Endothelial cell (in vitro differentiated cells): ENCODE data around the gene EMC9. TPM values are rescaled to one million over a fixed set of nuclear protein-coding genes. Genes with fewer than 3 reads are reported as not detected.

ENCODE experiments used
- DNase-seq: peaks from one replicate; pipeline ENCODE4 v3.0.0; 2021; ENCODE audit warnings: low spot score
- H3K27ac Mint-ChIP-seq: one replicate; pipeline ENCODE4 v1.8.0; 2021; ENCODE audit warnings: mixed read lengths, inconsistent platforms; ENCODE audit not compliant: unreplicated experiment
- H3K27me3 Mint-ChIP-seq: one replicate; pipeline ENCODE4 v1.8.0; 2021; ENCODE audit warnings: mild to moderate bottlenecking, moderate library complexity, mixed read lengths, inconsistent platforms; ENCODE audit not compliant: unreplicated experiment
- H3K36me3 Mint-ChIP-seq: one replicate; pipeline ENCODE4 v1.8.0; 2021; ENCODE audit warnings: mild to moderate bottlenecking, low read depth, mixed read lengths, inconsistent platforms; ENCODE audit not compliant: unreplicated experiment
- H3K4me1 Mint-ChIP-seq: one replicate; pipeline ENCODE4 v1.8.0; 2021; ENCODE audit warnings: mild to moderate bottlenecking, mixed read lengths, inconsistent platforms; ENCODE audit not compliant: unreplicated experiment
- H3K4me3 Mint-ChIP-seq: one replicate; pipeline ENCODE4 v1.8.0; 2021; ENCODE audit warnings: mild to moderate bottlenecking, mixed read lengths, inconsistent platforms; ENCODE audit not compliant: unreplicated experiment
- H3K9me3 Mint-ChIP-seq: one replicate; pipeline ENCODE4 v1.8.0; 2021; ENCODE audit warnings: mixed read lengths, inconsistent platforms; ENCODE audit not compliant: unreplicated experiment
- total RNA-seq: library from RNA; stranded (reverse); fragmentation: NEBNext Ultra II Directional; extraction: Animal tissue kit (Norgen Biotek cat#: 25700); gene quantifications from one replicate; pipeline ENCODE4 v1.2.1, GENCODE V29; 2021; ENCODE audit not compliant: unreplicated experiment
- TF ChIP-seq, protein P1 (sequence below): fragments of 200-600 bp; sonication (generic); IDR thresholded peaks from one replicate; pipeline ENCODE4 v1.5.0; 2021; ENCODE audit warnings: antibody characterized with exemption; ENCODE audit not compliant: unreplicated experiment

EMC9 gene
- total RNA-seq, 1 donor from 2014 or later = 16.7 TPM

DNA sequence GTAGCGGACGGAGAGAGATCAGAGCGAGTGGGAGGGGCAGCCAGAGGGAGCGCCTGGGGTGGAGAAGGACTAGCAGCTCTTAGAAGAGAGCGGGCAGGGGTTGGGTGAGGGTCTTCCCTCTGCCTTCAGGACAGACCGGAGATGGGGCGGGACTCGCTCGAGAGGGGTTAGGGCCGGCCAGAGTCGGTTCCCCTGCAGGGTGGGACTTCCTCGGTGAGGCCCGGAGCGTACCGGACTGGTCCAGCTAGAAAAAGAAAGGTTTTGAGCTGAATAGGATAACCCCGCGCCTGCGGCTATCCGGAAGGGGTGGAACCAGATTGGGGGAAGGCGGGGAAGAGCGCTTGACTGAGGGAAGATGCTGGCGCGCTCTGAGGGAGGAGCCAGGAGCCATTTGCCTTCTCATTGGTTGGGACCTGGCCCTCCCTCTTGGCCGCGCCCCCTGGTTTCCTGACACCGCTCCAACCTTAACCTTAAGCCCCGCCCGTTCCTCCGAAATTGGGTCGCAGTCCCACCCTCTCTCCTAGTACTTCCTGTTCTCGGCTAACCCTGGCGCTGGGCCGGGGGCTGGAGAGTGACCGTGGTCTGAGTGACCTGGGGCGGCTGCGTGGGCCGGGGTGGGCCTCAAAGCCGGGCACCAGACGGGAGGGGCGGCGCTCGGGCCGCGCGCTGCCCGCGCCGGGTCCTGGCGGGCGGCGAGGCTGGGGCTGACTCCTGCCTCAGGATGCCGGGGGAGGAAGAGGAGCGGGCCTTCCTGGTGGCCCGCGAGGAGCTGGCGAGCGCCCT is 5.8 kb upstream of the EMC9 start, which contains the start of gene RNF31:
Gene RNF31 (plus strand): TSS at position 521 of the 783 bp plus-strand sequence. CDS start 201 bp downstream, at position 722.
- Mint-ChIP-seq H3K27ac (peak within 1 kb of the TSS; percentile 89), H3K9me3 (no peaks in the 10 kb centered on the region), H3K4me1 (peaks cover 27% of the 10 kb centered on the region), H3K27me3 (peaks cover 17% of the 10 kb centered on the region), H3K4me3 (peak within 1 kb of the TSS; percentile 96), H3K36me3 (peaks cover 39% of the 10 kb centered on the region)
- TF ChIP-seq, protein P1, sequence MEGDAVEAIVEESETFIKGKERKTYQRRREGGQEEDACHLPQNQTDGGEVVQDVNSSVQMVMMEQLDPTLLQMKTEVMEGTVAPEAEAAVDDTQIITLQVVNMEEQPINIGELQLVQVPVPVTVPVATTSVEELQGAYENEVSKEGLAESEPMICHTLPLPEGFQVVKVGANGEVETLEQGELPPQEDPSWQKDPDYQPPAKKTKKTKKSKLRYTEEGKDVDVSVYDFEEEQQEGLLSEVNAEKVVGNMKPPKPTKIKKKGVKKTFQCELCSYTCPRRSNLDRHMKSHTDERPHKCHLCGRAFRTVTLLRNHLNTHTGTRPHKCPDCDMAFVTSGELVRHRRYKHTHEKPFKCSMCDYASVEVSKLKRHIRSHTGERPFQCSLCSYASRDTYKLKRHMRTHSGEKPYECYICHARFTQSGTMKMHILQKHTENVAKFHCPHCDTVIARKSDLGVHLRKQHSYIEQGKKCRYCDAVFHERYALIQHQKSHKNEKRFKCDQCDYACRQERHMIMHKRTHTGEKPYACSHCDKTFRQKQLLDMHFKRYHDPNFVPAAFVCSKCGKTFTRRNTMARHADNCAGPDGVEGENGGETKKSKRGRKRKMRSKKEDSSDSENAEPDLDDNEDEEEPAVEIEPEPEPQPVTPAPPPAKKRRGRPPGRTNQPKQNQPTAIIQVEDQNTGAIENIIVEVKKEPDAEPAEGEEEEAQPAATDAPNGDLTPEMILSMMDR = no peak
- peak; percentile 90 for DNase-seq

DNA sequence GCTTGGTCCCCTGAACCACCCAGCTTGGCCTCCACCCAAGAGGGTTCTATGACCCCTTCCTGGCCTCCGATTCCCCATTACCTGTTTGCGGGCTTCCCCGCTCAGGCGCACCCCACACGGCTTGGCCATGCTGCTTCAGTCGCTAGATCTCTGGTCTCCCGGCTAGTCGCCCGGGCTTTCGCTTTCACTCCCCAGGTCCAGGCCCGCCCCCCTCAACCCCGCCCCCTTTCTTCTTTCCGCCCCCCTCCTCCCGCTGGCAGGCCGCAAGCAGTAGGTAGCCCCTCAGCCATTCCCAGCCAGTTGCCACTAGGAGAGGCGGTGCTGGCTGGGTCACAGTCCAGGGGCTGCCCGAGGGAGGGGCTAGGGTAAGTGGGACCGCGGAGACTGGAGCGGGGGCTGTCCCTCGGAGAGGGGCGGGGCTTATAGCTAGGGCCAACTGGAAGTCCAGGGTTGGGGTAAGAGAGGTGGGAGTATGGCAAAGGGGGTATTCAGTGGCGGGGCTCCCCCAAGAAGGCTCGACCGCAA is 5.1 kb upstream of the EMC9 start, which contains the start of gene PSME2:
Gene PSME2 (minus strand): TSS at position 158 of the 525 bp plus-strand sequence. CDS start 29 bp downstream, at position 129.
- Mint-ChIP-seq H3K4me3 (peak within 1 kb of the TSS; percentile 96), H3K27ac (peak within 1 kb of the TSS; percentile 84), H3K9me3 (no peaks in the 10 kb centered on the region), H3K27me3 (peaks cover 17% of the 10 kb centered on the region), H3K36me3 (peaks cover 34% of the 10 kb centered on the region), H3K4me1 (peaks cover 27% of the 10 kb centered on the region)
- DNase-seq = peak; percentile 96
- TF ChIP-seq, protein P1 = no peak

DNA sequence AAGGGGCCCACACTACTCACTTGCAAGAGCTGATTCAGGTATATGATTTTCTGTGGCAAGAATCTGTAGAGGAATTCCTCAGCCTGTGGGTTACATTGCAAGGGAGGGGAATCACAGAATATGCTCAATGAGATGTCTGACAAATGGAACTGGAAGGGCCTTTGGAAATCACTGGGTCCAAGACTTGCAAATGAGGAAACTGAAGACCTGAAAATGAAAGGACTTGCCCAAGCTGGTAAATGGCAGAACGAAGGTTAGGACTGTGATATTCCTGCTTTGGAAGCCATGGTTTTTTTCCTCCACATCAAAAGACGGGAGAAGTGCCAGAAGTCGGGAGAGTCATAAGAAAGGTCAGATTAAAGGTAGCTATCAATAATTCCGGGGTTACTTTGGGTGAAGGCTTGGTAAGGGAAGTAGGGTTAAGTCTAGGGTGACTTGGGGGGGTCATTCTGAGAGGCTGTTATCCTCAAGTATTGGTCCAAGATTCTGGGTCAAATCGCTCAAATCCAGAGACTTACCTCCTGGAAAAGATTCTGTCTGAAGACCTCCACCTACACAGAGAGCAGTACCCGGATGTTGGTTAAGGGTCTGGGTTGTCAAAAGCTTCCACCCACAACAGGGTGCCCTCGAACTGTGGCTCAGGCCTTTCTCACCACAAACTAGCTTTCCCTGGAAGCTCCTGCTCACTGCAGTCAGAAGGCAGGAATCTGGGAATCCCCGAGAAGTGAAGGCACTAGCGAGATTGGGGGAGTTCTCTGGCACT is 4.5 kb upstream of the EMC9 start:
- TF ChIP-seq, protein P1 = no peak
- H3K36me3 Mint-ChIP-seq = peaks cover 30% of the 10 kb centered on the region
- H3K4me3 Mint-ChIP-seq = peak overlapping the region; percentile 96
- H3K27me3 Mint-ChIP-seq = peaks cover 17% of the 10 kb centered on the region
- H3K4me1 Mint-ChIP-seq = peaks cover 27% of the 10 kb centered on the region
- H3K27ac Mint-ChIP-seq = peak overlapping the region; percentile 74
- no peak for DNase-seq
- H3K9me3 Mint-ChIP-seq = no peaks in the 10 kb centered on the region

DNA sequence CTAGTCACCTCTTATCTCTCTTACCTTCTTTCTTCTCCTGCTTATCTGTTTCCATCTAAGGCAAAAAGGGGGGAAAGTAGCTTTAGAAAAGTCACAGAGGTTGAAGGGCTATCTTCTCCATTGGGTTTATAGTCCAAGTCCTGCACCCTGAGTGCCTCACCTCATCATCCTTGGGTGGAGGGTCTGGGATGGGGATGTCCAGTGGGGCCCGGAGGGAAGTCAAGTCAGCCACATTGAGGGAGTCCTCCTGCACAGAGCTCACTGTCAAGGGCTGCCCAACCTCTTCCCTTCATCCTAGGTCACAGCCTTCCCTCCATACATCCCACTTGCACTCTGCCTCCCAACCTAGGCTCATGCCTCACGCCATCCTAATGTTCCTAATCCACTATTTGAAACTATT is 3.8 kb upstream of the EMC9 start:
- Mint-ChIP-seq H3K9me3 (no peaks in the 10 kb centered on the region), H3K27me3 (peaks cover 17% of the 10 kb centered on the region), H3K4me1 (peaks cover 21% of the 10 kb centered on the region), H3K4me3 (peak overlapping the region; percentile 96), H3K27ac (no peak overlapping the region), H3K36me3 (peaks cover 24% of the 10 kb centered on the region)
- TF ChIP-seq, protein P1 = no peak
- no peak for DNase-seq
